HG03439 (cell line): ENCODE measurements around the gene CDK2AP2.

Experiments used
- ATAC-seq: cut with Tn5 transposase; IDR thresholded peaks from one replicate; pipeline ENCODE4 v1.9.1; 2021; ENCODE audit warnings: mild to moderate bottlenecking, moderate library complexity; ENCODE audit not compliant: unreplicated experiment

The CDK2AP2 gene

GRCh38 chr11:67504005-67504949 lies 3.7 kb downstream of the CDK2AP2 start:
- no peak for ATAC-seq

GRCh38 chr11:67503119-67504004 lies 4.6 kb downstream of the CDK2AP2 start:
- ATAC-seq = no peak

- ATAC-seq = no peak
Observed at GRCh38 chr11:67502328-67502979, 5.5 kb downstream of the CDK2AP2 start.

- no peak for ATAC-seq
Observed at GRCh38 chr11:67501854-67502253, 6.1 kb downstream of the CDK2AP2 start.

- no peak for ATAC-seq
Observed at GRCh38 chr11:67500831-67501715, 6.9 kb downstream of the CDK2AP2 start.

GRCh38 chr11:67500484-67500821 lies 7.5 kb downstream of the CDK2AP2 start:
- no peak for ATAC-seq

- ATAC-seq = no peak
Observed at GRCh38 chr11:67499808-67500483, 8.0 kb downstream of the CDK2AP2 start.

- ATAC-seq = no peak
Observed at GRCh38 chr11:67498544-67498972, 9.4 kb downstream of the CDK2AP2 start.

GRCh38 chr11:67497656-67498291 lies 10.2 kb downstream of the CDK2AP2 start:
- ATAC-seq = no peak

- ATAC-seq = no peak
Observed at GRCh38 chr11:67496113-67496512, 11.8 kb downstream of the CDK2AP2 start.

GRCh38 chr11:67495234-67496005 lies 12.5 kb downstream of the CDK2AP2 start:
- no peak for ATAC-seq

GRCh38 chr11:67494371-67495233 lies 13.4 kb downstream of the CDK2AP2 start:
- ATAC-seq = no peak

GRCh38 chr11:67493548-67494370 lies 14.2 kb downstream of the CDK2AP2 start:
- ATAC-seq = no peak

- ATAC-seq = no peak
Observed at GRCh38 chr11:67492801-67493547, 15.0 kb downstream of the CDK2AP2 start.

- no peak for ATAC-seq
Observed at GRCh38 chr11:67492069-67492727, 15.8 kb downstream of the CDK2AP2 start.
